DMS153 treated with DMSO at 0.1 percent for 48 hours (cell line): ENCODE measurements around the gene MPEG1.

ENCODE experiments used
- DNase-seq: peaks from one replicate; lab custom pipeline; 2025; ENCODE audit not compliant: unreplicated experiment; lab: John Stamatoyannopoulos, UW

MPEG1 gene

GRCh38 chr11:59188954-59189353 lies 23.8 kb downstream of the MPEG1 start:
- no peak for DNase-seq

- DNase-seq = no peak
Observed at GRCh38 chr11:59187587-59187986, 25.1 kb downstream of the MPEG1 start.

- DNase-seq = no peak
Observed at GRCh38 chr11:59187035-59187434, 25.7 kb downstream of the MPEG1 start.

GRCh38 chr11:59186130-59186594 lies 26.6 kb downstream of the MPEG1 start:
- peak; percentile 11 for DNase-seq

GRCh38 chr11:59185386-59185945 lies 27.3 kb downstream of the MPEG1 start:
- DNase-seq = no peak

GRCh38 chr11:59184691-59185339 lies 27.9 kb downstream of the MPEG1 start:
- no peak for DNase-seq

GRCh38 chr11:59183771-59184170 lies 29.0 kb downstream of the MPEG1 start:
- no peak for DNase-seq

- no peak for DNase-seq
Observed at GRCh38 chr11:59182457-59183151, 30.1 kb downstream of the MPEG1 start.

- DNase-seq = no peak
Observed at GRCh38 chr11:59181746-59182456, 30.8 kb downstream of the MPEG1 start.

GRCh38 chr11:59180907-59181306 lies 31.8 kb downstream of the MPEG1 start:
- DNase-seq = no peak

GRCh38 chr11:59180168-59180776 lies 32.5 kb downstream of the MPEG1 start:
- DNase-seq = no peak

- DNase-seq = no peak
Observed at GRCh38 chr11:59179121-59179520, 33.6 kb downstream of the MPEG1 start.

GRCh38 chr11:59178402-59178801 lies 34.3 kb downstream of the MPEG1 start:
- DNase-seq = no peak

GRCh38 chr11:59176330-59176729 lies 36.4 kb downstream of the MPEG1 start:
- DNase-seq = no peak

GRCh38 chr11:59175091-59175501 lies 37.6 kb downstream of the MPEG1 start:
- DNase-seq = no peak

- DNase-seq = no peak
Observed at GRCh38 chr11:59174664-59175033, 38.1 kb downstream of the MPEG1 start.

GRCh38 chr11:59173964-59174663 lies 38.6 kb downstream of the MPEG1 start:
- DNase-seq = no peak

- no peak for DNase-seq
Observed at GRCh38 chr11:59173080-59173963, 39.4 kb downstream of the MPEG1 start.

GRCh38 chr11:59172345-59173079 lies 40.2 kb downstream of the MPEG1 start:
- DNase-seq = no peak
